DND-41 (cell line): Measurements from ENCODE around the gene PDPN.

ENCODE experiments used
- EZH2 ChIP-seq: IDR thresholded peaks from 3 replicates; pipeline ENCODE4 v1.6.1; 2012; ENCODE audit warnings: borderline replicate concordance, low read depth, mild to moderate bottlenecking, moderate library complexity, low read length, inconsistent platforms; ENCODE audit not compliant: severe bottlenecking
- TF ChIP-seq, protein P1 (sequence below): IDR thresholded peaks from 2 replicates; pipeline ENCODE4 v1.5.1; 2012; ENCODE audit warnings: borderline replicate concordance, low read length, moderate library complexity, mild to moderate bottlenecking; ENCODE audit not compliant: poor library complexity, severe bottlenecking; ENCODE audit errors: extremely low read depth

DNA sequence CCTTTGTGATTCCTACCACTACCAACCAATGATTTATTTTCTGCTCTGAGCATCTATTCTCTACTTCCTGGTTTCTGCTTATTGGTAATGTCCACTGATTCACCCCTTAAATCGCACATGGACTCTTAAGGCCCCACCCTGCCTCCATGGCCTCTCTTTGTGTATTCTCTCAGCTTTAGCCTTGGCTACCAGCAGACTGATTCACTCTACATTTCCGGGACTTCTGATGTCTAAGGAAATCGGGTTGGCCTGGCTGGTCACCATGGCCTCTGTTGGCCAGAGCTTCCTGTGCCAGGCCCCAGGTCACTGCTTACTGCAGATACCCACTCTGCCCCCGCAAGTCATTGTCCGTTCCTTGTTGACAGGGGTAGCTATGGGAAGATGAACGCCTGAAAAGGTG lies 40.9 kb downstream of the PDPN start:
- TF ChIP-seq, protein P1, sequence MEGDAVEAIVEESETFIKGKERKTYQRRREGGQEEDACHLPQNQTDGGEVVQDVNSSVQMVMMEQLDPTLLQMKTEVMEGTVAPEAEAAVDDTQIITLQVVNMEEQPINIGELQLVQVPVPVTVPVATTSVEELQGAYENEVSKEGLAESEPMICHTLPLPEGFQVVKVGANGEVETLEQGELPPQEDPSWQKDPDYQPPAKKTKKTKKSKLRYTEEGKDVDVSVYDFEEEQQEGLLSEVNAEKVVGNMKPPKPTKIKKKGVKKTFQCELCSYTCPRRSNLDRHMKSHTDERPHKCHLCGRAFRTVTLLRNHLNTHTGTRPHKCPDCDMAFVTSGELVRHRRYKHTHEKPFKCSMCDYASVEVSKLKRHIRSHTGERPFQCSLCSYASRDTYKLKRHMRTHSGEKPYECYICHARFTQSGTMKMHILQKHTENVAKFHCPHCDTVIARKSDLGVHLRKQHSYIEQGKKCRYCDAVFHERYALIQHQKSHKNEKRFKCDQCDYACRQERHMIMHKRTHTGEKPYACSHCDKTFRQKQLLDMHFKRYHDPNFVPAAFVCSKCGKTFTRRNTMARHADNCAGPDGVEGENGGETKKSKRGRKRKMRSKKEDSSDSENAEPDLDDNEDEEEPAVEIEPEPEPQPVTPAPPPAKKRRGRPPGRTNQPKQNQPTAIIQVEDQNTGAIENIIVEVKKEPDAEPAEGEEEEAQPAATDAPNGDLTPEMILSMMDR: no peak
- no peak for TF ChIP-seq EZH2
